ENCODE results near the gene VWA3B.

DNA sequence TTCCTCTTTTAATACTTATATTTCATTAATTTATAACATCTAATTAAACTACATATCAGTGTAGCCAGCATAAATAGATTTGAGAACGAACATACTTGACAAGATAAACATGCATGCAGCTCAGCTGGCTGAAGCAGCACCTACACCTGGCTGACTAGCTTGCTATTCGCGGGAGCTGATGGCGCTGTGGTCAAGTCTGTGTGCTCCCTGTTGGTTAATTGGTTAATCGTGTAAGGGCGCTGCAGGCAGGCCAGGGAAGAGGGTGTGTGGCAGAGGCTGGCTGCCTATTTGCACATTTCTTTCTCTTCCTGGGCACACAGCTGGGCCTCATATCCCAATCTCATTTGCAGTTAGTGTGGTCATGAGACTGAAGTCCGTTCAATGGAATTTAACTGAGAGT lies 14.5 kb upstream of the VWA3B start:
- TF ChIP-seq, protein P1, sequence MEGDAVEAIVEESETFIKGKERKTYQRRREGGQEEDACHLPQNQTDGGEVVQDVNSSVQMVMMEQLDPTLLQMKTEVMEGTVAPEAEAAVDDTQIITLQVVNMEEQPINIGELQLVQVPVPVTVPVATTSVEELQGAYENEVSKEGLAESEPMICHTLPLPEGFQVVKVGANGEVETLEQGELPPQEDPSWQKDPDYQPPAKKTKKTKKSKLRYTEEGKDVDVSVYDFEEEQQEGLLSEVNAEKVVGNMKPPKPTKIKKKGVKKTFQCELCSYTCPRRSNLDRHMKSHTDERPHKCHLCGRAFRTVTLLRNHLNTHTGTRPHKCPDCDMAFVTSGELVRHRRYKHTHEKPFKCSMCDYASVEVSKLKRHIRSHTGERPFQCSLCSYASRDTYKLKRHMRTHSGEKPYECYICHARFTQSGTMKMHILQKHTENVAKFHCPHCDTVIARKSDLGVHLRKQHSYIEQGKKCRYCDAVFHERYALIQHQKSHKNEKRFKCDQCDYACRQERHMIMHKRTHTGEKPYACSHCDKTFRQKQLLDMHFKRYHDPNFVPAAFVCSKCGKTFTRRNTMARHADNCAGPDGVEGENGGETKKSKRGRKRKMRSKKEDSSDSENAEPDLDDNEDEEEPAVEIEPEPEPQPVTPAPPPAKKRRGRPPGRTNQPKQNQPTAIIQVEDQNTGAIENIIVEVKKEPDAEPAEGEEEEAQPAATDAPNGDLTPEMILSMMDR (IDR thresholded peaks at IDR 0.05) = no peak
- no peak for TF ChIP-seq POLR2A (IDR thresholded peaks at IDR 0.05)
